WTC11 (cell line): ENCODE measurements around the gene KCNJ6. TPM values are rescaled to one million over a fixed set of nuclear protein-coding genes. Genes with fewer than 3 reads are reported as not detected.
A peak's percentile ranks its signal among the peaks of the same experiment; 100 is the strongest.

Experiments used
- ATAC-seq: fragments of 200-7000 bp; cut with Tn5 transposase; 2 replicates; pipeline ENCODE4 v1.10.0; 2021; ENCODE audit warnings: mild to moderate bottlenecking, moderate library complexity
- CTCF ChIA-PET: fragments of 300-600 bp; sonication (Branson Sonifier 250); formaldehyde crosslinking; loops from one replicate; lab custom pipeline; 2021; ENCODE audit warnings: antibody characterized with exemption; lab: Charles Lee
- POLR2A ChIA-PET: fragments of 350-600 bp; sonication (Branson Sonifier 250); formaldehyde crosslinking; loops from one replicate; lab custom pipeline; 2021; ENCODE audit warnings: antibody characterized with exemption; lab: Charles Lee
- DNase-seq: peaks from one replicate; pipeline ENCODE4 v3.0.0; 2021; ENCODE audit warnings: low spot score
- H3K27ac Mint-ChIP-seq: 2 replicates; pipeline ENCODE4 v1.8.0; 2021; ENCODE audit warnings: mixed read lengths
- H3K27me3 Mint-ChIP-seq: 2 replicates; pipeline ENCODE4 v1.8.0; 2021; ENCODE audit warnings: low read depth, mild to moderate bottlenecking, moderate library complexity, mixed read lengths
- H3K36me3 Mint-ChIP-seq: 2 replicates; pipeline ENCODE4 v1.8.0; 2021; ENCODE audit warnings: mixed read lengths
- H3K4me1 Mint-ChIP-seq: 2 replicates; pipeline ENCODE4 v1.8.0; 2022; ENCODE audit warnings: mixed read lengths
- H3K4me3 Mint-ChIP-seq: 2 replicates; pipeline ENCODE4 v1.8.0; 2021; ENCODE audit warnings: mild to moderate bottlenecking, moderate library complexity, mixed read lengths
- H3K9me3 Mint-ChIP-seq: 2 replicates; pipeline ENCODE4 v1.8.0; 2021; ENCODE audit warnings: mixed read lengths
- CREM ChIP-seq: sonication (generic); formaldehyde crosslinking; IDR thresholded peaks from 2 replicates; pipeline ENCODE4 v1.8.1; 2022; ENCODE audit warnings: mild to moderate bottlenecking, missing genetic modification reagents, moderate library complexity
- ERG ChIP-seq: fragments of 250-450 bp; sonication (Bioruptor Pico); IDR thresholded peaks from 2 replicates; pipeline ENCODE4 v1.8.0; 2021; ENCODE audit warnings: mild to moderate bottlenecking
- ETV6 ChIP-seq: sonication (generic); formaldehyde crosslinking; IDR thresholded peaks from 2 replicates; pipeline ENCODE4 v1.8.1; 2022; ENCODE audit warnings: mild to moderate bottlenecking, missing genetic modification reagents
- FOXK1 ChIP-seq: sonication (generic); formaldehyde crosslinking; IDR thresholded peaks from 2 replicates; pipeline ENCODE4 v1.8.0; 2022; ENCODE audit warnings: mild to moderate bottlenecking, moderate library complexity, missing genetic modification reagents
- HMGXB4 ChIP-seq: sonication (generic); formaldehyde crosslinking; IDR thresholded peaks from 2 replicates; pipeline ENCODE4 v1.8.1; 2023; ENCODE audit warnings: mild to moderate bottlenecking, moderate library complexity, missing genetic modification reagents
- JAZF1 ChIP-seq: fragments of 250-450 bp; sonication (Bioruptor Pico); IDR thresholded peaks from 2 replicates; pipeline ENCODE4 v1.9.0; 2021; ENCODE audit warnings: moderate library complexity, mild to moderate bottlenecking, inconsistent platforms
- JUN ChIP-seq: sonication (generic); formaldehyde crosslinking; IDR thresholded peaks from 2 replicates; pipeline ENCODE4 v1.8.0; 2023; ENCODE audit warnings: mild to moderate bottlenecking, missing genetic modification reagents
- OVOL2 ChIP-seq: fragments of 250-450 bp; sonication (Bioruptor Pico); IDR thresholded peaks from 2 replicates; pipeline ENCODE4 v1.9.0; 2021; ENCODE audit warnings: mild to moderate bottlenecking, borderline replicate concordance
- PREB ChIP-seq: sonication (generic); formaldehyde crosslinking; IDR thresholded peaks from 2 replicates; pipeline ENCODE4 v1.8.1; 2022; ENCODE audit warnings: mild to moderate bottlenecking, missing genetic modification reagents, moderate library complexity, borderline replicate concordance
- RELA ChIP-seq: sonication (generic); formaldehyde crosslinking; IDR thresholded peaks from 2 replicates; pipeline ENCODE4 v1.8.1; 2022; ENCODE audit warnings: missing genetic modification reagents, mild to moderate bottlenecking, borderline replicate concordance
- SMAD4 ChIP-seq: sonication (generic); formaldehyde crosslinking; IDR thresholded peaks from 2 replicates; pipeline ENCODE4 v1.8.0; 2022; ENCODE audit warnings: mild to moderate bottlenecking, missing genetic modification reagents
- TP53 ChIP-seq: sonication (generic); formaldehyde crosslinking; IDR thresholded peaks from 2 replicates; pipeline ENCODE4 v1.8.1; 2023; ENCODE audit warnings: mild to moderate bottlenecking, missing genetic modification reagents
- ZNF232 ChIP-seq: sonication (generic); formaldehyde crosslinking; IDR thresholded peaks from 2 replicates; pipeline ENCODE4 v1.8.0; 2022; ENCODE audit warnings: mild to moderate bottlenecking, missing genetic modification reagents
- ZNF396 ChIP-seq: fragments of 250-450 bp; sonication (Bioruptor Pico); IDR thresholded peaks from 2 replicates; pipeline ENCODE4 v1.8.0; 2021; ENCODE audit warnings: mild to moderate bottlenecking, moderate library complexity, borderline replicate concordance
- total RNA-seq: library from RNA; stranded (reverse); gene quantifications from 3 replicates; pipeline ENCODE4 v1.2.3, GENCODE V29; 2021
- TF ChIP-seq, protein P1 (sequence below): fragments of 250-450 bp; sonication (Bioruptor Pico); IDR thresholded peaks from 2 replicates; pipeline ENCODE4 v1.9.0; 2021; ENCODE audit warnings: moderate library complexity, mild to moderate bottlenecking, inconsistent platforms, borderline replicate concordance
- TF ChIP-seq, protein P2 (sequence below): sonication (generic); formaldehyde crosslinking; conservative IDR thresholded peaks from 2 replicates; pipeline ENCODE4 v1.8.1; 2022; ENCODE audit warnings: mild to moderate bottlenecking, missing genetic modification reagents
- TF ChIP-seq, protein P3 (sequence below): sonication (generic); formaldehyde crosslinking; IDR thresholded peaks from 2 replicates; pipeline ENCODE4 v1.8.0; 2022; ENCODE audit warnings: mild to moderate bottlenecking, missing genetic modification reagents

KCNJ6 gene
- total RNA-seq, 1 experiment from 2014 or later: 0.35 TPM

DNA sequence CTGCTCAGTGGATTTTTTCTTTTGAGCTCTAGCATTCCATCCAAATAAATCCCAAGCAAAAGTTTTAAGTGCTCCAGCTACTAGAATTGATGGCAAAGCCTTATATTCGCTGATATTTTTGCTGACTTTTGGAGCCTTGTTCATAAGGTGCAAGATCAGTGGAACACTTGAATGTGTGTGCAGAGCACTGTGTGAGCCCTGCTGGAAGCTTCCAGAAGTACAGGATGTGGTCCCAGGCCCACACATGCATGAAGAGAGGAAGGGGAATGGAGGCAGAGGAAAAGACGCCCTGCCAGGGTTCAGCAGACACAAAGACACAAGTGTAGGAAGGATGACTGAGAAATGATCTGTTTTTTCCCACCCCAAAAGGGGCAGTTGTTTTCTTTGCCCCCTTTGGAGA, 169.4 kb downstream of the KCNJ6 start:
- TF ChIP-seq OVOL2 (CRISPR knock-in tag): no peak
- TF ChIP-seq, all 79 proteins: peak for 0
- Mint-ChIP-seq H3K4me1 (no peaks in the 10 kb centered on the region), H3K4me3 (no peak overlapping the region), H3K27ac (no peak overlapping the region), H3K36me3 (no peaks in the 10 kb centered on the region), H3K9me3 (peaks cover 9% of the 10 kb centered on the region), H3K27me3 (no peaks in the 10 kb centered on the region)
- ChIA-PET CTCF (interaction anchor here (0.6 to 1.1 kb wide), 5 partner anchors 12 to 424 kb away, joined by 3 to 6 read pairs (median 4); no protein-coding TSS in a partner anchor), POLR2A (no interaction called here)
- DNase-seq: no peak
- peak; percentile 39; the same call in 1 of the 2 replicates for ATAC-seq

GRCh38 chr21:37744551-37744950, 171.7 kb downstream of the KCNJ6 start:
- ATAC-seq: no peak
- no peak overlapping the region for H3K27ac Mint-ChIP-seq
- TF ChIP-seq ZNF232 (CRISPR knock-in tag): no peak
- no peak for TF ChIP-seq ERG (CRISPR knock-in tag)
- no peak for TF ChIP-seq JAZF1 (CRISPR knock-in tag)
- TF ChIP-seq, all 79 proteins: peak for 0
- CTCF ChIA-PET: no interaction called here
- DNase-seq: no peak
- H3K4me1 Mint-ChIP-seq: no peaks in the 10 kb centered on the region
- no peaks in the 10 kb centered on the region for H3K27me3 Mint-ChIP-seq
- POLR2A ChIA-PET: no interaction called here
- no peak overlapping the region for H3K4me3 Mint-ChIP-seq
- no peaks in the 10 kb centered on the region for H3K36me3 Mint-ChIP-seq
- H3K9me3 Mint-ChIP-seq: peaks cover 5% of the 10 kb centered on the region; the same call in 1 of the 2 replicates

GRCh38 chr21:37742532-37742931, 173.7 kb downstream of the KCNJ6 start:
- no peak overlapping the region for H3K4me3 Mint-ChIP-seq
- POLR2A ChIA-PET: no interaction called here
- no peak for ATAC-seq
- H3K27ac Mint-ChIP-seq: no peak overlapping the region
- H3K4me1 Mint-ChIP-seq: peaks cover 2% of the 10 kb centered on the region
- H3K36me3 Mint-ChIP-seq: no peaks in the 10 kb centered on the region
- no peaks in the 10 kb centered on the region for H3K27me3 Mint-ChIP-seq
- DNase-seq: no peak
- CTCF ChIA-PET: interaction anchor here (1.1 kb wide), 1 partner anchor 16 kb away, joined by 3 read pairs; no protein-coding TSS in a partner anchor
- TF ChIP-seq FOXK1 (CRISPR knock-in tag) (no peak), ZNF396 (CRISPR knock-in tag) (no peak), SMAD4 (no peak), CREM (no peak), PREB (CRISPR knock-in tag) (no peak), ZNF232 (CRISPR knock-in tag) (no peak), TP53 (no peak), ETV6 (CRISPR knock-in tag) (no peak), RELA (CRISPR knock-in tag) (no peak), HMGXB4 (CRISPR knock-in tag) (no peak), JUN (CRISPR knock-in tag) (no peak)
- TF ChIP-seq, protein P1, sequence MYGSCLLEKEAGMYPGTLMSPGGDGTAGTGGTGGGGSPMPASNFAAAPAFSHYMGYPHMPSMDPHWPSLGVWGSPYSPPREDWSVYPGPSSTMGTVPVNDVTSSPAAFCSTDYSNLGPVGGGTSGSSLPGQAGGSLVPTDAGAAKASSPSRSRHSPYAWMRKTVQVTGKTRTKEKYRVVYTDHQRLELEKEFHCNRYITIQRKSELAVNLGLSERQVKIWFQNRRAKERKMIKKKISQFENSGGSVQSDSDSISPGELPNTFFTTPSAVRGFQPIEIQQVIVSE (CRISPR knock-in tag): no peak
- TF ChIP-seq, protein P2, sequence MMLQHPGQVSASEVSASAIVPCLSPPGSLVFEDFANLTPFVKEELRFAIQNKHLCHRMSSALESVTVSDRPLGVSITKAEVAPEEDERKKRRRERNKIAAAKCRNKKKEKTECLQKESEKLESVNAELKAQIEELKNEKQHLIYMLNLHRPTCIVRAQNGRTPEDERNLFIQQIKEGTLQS (CRISPR knock-in tag): no peak
- TF ChIP-seq, protein P3, sequence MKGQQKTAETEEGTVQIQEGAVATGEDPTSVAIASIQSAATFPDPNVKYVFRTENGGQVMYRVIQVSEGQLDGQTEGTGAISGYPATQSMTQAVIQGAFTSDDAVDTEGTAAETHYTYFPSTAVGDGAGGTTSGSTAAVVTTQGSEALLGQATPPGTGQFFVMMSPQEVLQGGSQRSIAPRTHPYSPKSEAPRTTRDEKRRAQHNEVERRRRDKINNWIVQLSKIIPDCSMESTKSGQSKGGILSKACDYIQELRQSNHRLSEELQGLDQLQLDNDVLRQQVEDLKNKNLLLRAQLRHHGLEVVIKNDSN (CRISPR knock-in tag): no peak
- H3K9me3 Mint-ChIP-seq: peaks cover 5% of the 10 kb centered on the region; the same call in 1 of the 2 replicates
